Hepatocyte (in vitro differentiated cells): ENCODE measurements around the gene PAK5. TPM values are rescaled to one million over a fixed set of nuclear protein-coding genes. Genes with fewer than 3 reads are reported as not detected.

Experiments used
- DNase-seq: peaks from one replicate; pipeline ENCODE4 v3.0.0-alpha.2; 2016; ENCODE audit warnings: low spot score
- H2AFZ ChIP-seq: fragments of 200-600 bp; sonication (generic); 2 replicates; pipeline ENCODE4 v1.6.0; 2016; ENCODE audit warnings: antibody characterized with exemption, mild to moderate bottlenecking
- H3K27ac ChIP-seq: fragments of 200-600 bp; sonication (generic); 2 replicates; pipeline ENCODE4 v1.5.1; 2016; ENCODE audit warnings: mild to moderate bottlenecking
- H3K27me3 ChIP-seq: fragments of 200-600 bp; sonication (generic); 2 replicates; pipeline ENCODE4 v1.6.1; 2016
- H3K36me3 ChIP-seq: fragments of 200-600 bp; sonication (generic); replicated peaks from 2 replicates; pipeline ENCODE4 v1.5.1; 2016; ENCODE audit warnings: low read depth; ENCODE audit not compliant: insufficient read depth
- H3K4me1 ChIP-seq: fragments of 200-600 bp; sonication (generic); 2 replicates; pipeline ENCODE4 v1.5.1; 2016; ENCODE audit warnings: mild to moderate bottlenecking, moderate library complexity; ENCODE audit not compliant: insufficient read depth
- H3K4me2 ChIP-seq: fragments of 200-600 bp; sonication (generic); 2 replicates; pipeline ENCODE4 v1.6.0; 2016
- H3K4me3 ChIP-seq: fragments of 200-600 bp; sonication (generic); 2 replicates; pipeline ENCODE4 v1.5.1; 2016; ENCODE audit warnings: mild to moderate bottlenecking
- H3K79me2 ChIP-seq: fragments of 200-600 bp; sonication (generic); 2 replicates; pipeline ENCODE4 v1.6.0; 2017; ENCODE audit warnings: mild to moderate bottlenecking
- H3K9me2 ChIP-seq: fragments of 200-600 bp; sonication (generic); replicated peaks from 2 replicates; pipeline ENCODE4 v1.6.0; 2017; ENCODE audit warnings: mild to moderate bottlenecking; ENCODE audit not compliant: insufficient read depth
- H3K9me3 ChIP-seq: fragments of 200-600 bp; sonication (generic); 2 replicates; pipeline ENCODE4 v1.5.1; 2016; ENCODE audit warnings: low read depth, mild to moderate bottlenecking
- H4K20me1 ChIP-seq: fragments of 200-600 bp; sonication (generic); 2 replicates; pipeline ENCODE4 v1.6.0; 2016; ENCODE audit warnings: mild to moderate bottlenecking; ENCODE audit not compliant: insufficient read depth, poor library complexity, severe bottlenecking
- EZH2 ChIP-seq: fragments of 200-600 bp; sonication (generic); IDR thresholded peaks from 2 replicates; pipeline ENCODE4 v1.6.1; 2016; ENCODE audit warnings: antibody characterized with exemption, mild to moderate bottlenecking, borderline replicate concordance
- EZH2phosphoT487 ChIP-seq: fragments of 200-600 bp; sonication (generic); IDR thresholded peaks from one replicate; pipeline ENCODE4 v1.6.1; 2018; ENCODE audit warnings: antibody characterized with exemption, mild to moderate bottlenecking, low read depth, moderate library complexity; ENCODE audit not compliant: unreplicated experiment, severe bottlenecking
- WGBS: methylation state at CpG from one replicate; pipeline ENCODE4 v1.1.6; 2016; ENCODE audit warnings: low lambda C conversion rate; ENCODE audit errors: missing lambda C conversion rate; 5-methylcytosine and 5-hydroxymethylcytosine counted together
- polyA plus RNA-seq: library from polyadenylated mRNA; unstranded; fragments of >200 nt; fragmentation: Nextera tagmentation; extraction: Ambion mirVana; gene quantifications from 2 replicates; pipeline ENCODE4 v1.2.1, GENCODE V29; 2016
- total RNA-seq: library from RNA; depleted of rRNA; stranded (reverse); fragments of >200 nt; gene quantifications from 2 replicates; pipeline ENCODE4 v1.2.3, GENCODE V29; 2014
- TF ChIP-seq, protein P1 (sequence below): fragments of 200-600 bp; sonication (generic); IDR thresholded peaks from 2 replicates; pipeline ENCODE4 v1.5.1; 2016; ENCODE audit warnings: antibody characterized with exemption, mild to moderate bottlenecking; ENCODE audit not compliant: poor library complexity

The PAK5 gene
- total and polyA plus RNA-seq, 2 experiments from 2014 or later: 0.56 to 0.97 TPM

DNA sequence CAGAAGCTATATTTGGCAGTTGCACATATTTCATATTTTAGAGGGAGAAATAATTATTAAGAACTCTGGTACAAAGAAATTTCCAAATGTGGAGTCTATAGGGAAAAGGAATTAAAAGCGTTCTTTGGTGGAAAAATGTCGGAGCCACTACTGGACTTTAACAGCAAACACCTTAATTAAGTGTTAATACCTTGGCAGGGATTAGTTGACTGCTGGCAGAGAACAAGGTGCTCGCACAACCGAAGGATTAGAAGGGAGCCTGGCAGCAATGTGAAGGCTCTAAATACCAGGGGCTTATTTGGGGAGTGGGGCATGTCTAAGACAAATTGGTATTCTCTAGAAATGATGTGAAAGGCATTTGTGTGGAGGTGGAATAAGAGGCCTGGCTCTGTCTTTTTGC lies 98.9 kb downstream of the PAK5 start:
- Histone ChIP-seq H3K27me3 (no peaks in the 10 kb centered on the region), H3K9me3 (no peaks in the 10 kb centered on the region), H2AFZ (no peak overlapping the region), H3K27ac (no peak overlapping the region), H3K4me2 (no peak overlapping the region), H3K4me1 (peaks cover 5% of the 10 kb centered on the region), H4K20me1 (no peaks in the 10 kb centered on the region), H3K9me2 (no peaks in the 10 kb centered on the region), H3K79me2 (no peaks in the 10 kb centered on the region), H3K36me3 (no peaks in the 10 kb centered on the region), H3K4me3 (no peak overlapping the region)
- TF ChIP-seq, protein P1, sequence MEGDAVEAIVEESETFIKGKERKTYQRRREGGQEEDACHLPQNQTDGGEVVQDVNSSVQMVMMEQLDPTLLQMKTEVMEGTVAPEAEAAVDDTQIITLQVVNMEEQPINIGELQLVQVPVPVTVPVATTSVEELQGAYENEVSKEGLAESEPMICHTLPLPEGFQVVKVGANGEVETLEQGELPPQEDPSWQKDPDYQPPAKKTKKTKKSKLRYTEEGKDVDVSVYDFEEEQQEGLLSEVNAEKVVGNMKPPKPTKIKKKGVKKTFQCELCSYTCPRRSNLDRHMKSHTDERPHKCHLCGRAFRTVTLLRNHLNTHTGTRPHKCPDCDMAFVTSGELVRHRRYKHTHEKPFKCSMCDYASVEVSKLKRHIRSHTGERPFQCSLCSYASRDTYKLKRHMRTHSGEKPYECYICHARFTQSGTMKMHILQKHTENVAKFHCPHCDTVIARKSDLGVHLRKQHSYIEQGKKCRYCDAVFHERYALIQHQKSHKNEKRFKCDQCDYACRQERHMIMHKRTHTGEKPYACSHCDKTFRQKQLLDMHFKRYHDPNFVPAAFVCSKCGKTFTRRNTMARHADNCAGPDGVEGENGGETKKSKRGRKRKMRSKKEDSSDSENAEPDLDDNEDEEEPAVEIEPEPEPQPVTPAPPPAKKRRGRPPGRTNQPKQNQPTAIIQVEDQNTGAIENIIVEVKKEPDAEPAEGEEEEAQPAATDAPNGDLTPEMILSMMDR: no peak
- no peak for TF ChIP-seq EZH2phosphoT487
- no peak for TF ChIP-seq EZH2
- no peak for DNase-seq
- 72% methylated on average over 4 of the region's 4 CpGs for WGBS

DNA sequence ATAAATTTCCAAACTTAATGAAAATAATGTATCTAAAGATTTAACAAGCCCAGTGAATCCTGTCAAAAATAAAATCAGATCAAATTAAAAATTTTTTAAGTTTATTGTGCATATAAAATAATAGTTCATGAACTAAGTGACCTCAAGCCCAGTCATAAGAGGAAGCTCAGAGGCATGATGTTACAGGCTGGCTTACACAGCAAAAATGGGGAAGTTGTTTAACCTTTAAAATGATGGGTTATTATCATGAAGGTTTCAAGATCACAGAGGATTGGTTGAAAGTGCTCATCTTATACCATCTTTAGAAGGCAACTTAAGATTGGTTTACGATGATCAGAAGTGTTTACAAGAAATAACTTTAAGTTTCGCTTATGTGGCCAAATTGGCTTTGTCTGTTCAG lies 102.5 kb downstream of the PAK5 start:
- Histone ChIP-seq H2AFZ (no peak overlapping the region), H3K9me3 (no peaks in the 10 kb centered on the region), H3K27me3 (no peaks in the 10 kb centered on the region), H3K79me2 (no peaks in the 10 kb centered on the region), H3K4me3 (no peak overlapping the region), H3K36me3 (no peaks in the 10 kb centered on the region), H3K4me2 (no peak overlapping the region), H3K4me1 (peaks cover 5% of the 10 kb centered on the region), H4K20me1 (no peaks in the 10 kb centered on the region), H3K9me2 (no peaks in the 10 kb centered on the region), H3K27ac (no peak overlapping the region)
- TF ChIP-seq, protein P1: no peak
- TF ChIP-seq EZH2phosphoT487 (no peak), EZH2 (no peak)
- no peak for DNase-seq
- WGBS: 88% methylated on average over 2 of the region's 2 CpGs

DNA sequence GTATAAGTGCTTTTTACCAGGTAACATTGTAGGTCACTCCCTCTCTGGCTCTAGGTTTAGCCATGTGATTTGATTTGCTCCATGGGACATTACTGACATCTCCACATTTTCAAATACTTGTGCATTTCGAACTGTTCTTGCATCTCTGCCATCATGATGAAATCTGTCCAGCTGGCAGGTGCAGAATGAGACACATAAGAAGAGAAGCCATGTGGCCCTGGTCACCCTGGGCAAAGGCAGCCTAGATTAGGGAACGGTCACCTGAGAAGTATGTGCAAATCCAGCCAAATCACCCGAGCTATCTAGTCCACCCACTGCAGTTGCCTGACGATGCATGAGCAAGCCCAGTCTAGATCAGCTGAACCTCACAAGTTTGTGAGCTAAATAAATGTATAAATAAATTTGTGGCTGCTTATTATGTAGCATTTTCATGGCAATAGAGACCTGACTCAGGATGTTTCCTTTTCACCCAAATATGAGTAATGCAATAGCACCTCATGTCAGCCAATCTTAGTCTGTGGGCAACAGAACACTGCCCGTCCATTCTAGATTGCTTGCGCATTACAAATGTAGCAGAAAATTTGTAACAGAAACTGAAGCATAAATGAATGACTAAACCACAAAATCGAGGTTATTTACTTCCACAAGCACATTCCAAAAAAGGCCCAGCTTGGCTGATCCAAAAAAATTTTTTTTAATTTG lies 115.2 kb downstream of the PAK5 start:
- 86% methylated on average over 7 of the region's 7 CpGs for WGBS
- TF ChIP-seq, protein P1: no peak
- TF ChIP-seq EZH2: no peak
- no peak for TF ChIP-seq EZH2phosphoT487
- Histone ChIP-seq H3K36me3 (no peaks in the 10 kb centered on the region), H3K4me1 (no peaks in the 10 kb centered on the region), H3K27me3 (no peaks in the 10 kb centered on the region), H3K9me3 (no peaks in the 10 kb centered on the region), H3K79me2 (no peaks in the 10 kb centered on the region), H2AFZ (no peak overlapping the region), H3K4me2 (no peak overlapping the region), H3K9me2 (no peaks in the 10 kb centered on the region), H3K27ac (no peak overlapping the region), H4K20me1 (no peaks in the 10 kb centered on the region), H3K4me3 (no peak overlapping the region)
- no peak for DNase-seq
